Adipocyte (in vitro differentiated cells): ENCODE measurements around the gene HIRA.

Experiments
- DNase-seq: peaks from one replicate; pipeline ENCODE4 v3.0.0-alpha.2; 2015; ENCODE audit warnings: low read depth
- H3K27me3 ChIP-seq: replicated peaks from 2 replicates; pipeline ENCODE4 v1.7.0; 2013; ENCODE audit warnings: mild to moderate bottlenecking, low read length, moderate library complexity; ENCODE audit not compliant: control insufficient read depth, insufficient read depth
- H3K36me3 ChIP-seq: 2 replicates; pipeline ENCODE4 v1.7.0; 2013; ENCODE audit warnings: low read length, mild to moderate bottlenecking, moderate library complexity; ENCODE audit not compliant: control insufficient read depth, insufficient read depth, severe bottlenecking
- H3K4me1 ChIP-seq: 2 replicates; pipeline ENCODE4 v1.7.0; 2013; ENCODE audit warnings: mild to moderate bottlenecking, low read length, moderate library complexity; ENCODE audit not compliant: control insufficient read depth, insufficient read depth
- H3K4me3 ChIP-seq: 2 replicates; pipeline ENCODE4 v1.7.0; 2013; ENCODE audit warnings: mild to moderate bottlenecking, low read length, moderate library complexity
- H3K9ac ChIP-seq: 2 replicates; pipeline ENCODE4 v1.7.0; 2013; ENCODE audit warnings: mild to moderate bottlenecking, low read length, moderate library complexity
- H3K9me3 ChIP-seq: 2 replicates; pipeline ENCODE4 v1.7.0; 2013; ENCODE audit warnings: mild to moderate bottlenecking, low read length, moderate library complexity; ENCODE audit not compliant: control insufficient read depth

HIRA gene

DNA sequence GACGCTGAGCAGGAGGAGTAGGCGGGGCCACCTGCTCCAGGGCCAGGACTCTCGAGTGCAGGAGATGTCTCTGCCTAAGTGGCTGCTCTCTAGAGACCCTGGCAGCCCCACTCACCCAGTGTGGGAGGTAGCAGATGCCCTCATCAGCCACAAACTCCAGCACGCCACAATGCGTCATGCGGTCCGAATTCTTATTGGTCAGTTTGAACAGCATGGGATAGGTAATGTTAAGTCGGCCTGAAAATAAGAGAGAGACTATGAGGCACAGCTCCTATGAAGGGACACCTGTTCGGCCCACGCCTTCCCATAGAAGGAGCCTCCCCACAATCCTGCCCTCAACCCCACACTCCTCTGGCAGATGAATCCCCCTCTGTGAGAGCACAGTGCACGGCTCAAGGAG, 40.0 kb upstream of the HIRA start:
- peaks cover 87% of the 10 kb centered on the region for H3K36me3 ChIP-seq
- H3K27me3 ChIP-seq, result no peaks in the 10 kb centered on the region
- no peaks in the 10 kb centered on the region for H3K9me3 ChIP-seq
- H3K9ac ChIP-seq, result no peak overlapping the region
- no peak overlapping the region for H3K4me3 ChIP-seq
- H3K4me1 ChIP-seq, result peaks cover 14% of the 10 kb centered on the region
- DNase-seq, result no peak

DNA sequence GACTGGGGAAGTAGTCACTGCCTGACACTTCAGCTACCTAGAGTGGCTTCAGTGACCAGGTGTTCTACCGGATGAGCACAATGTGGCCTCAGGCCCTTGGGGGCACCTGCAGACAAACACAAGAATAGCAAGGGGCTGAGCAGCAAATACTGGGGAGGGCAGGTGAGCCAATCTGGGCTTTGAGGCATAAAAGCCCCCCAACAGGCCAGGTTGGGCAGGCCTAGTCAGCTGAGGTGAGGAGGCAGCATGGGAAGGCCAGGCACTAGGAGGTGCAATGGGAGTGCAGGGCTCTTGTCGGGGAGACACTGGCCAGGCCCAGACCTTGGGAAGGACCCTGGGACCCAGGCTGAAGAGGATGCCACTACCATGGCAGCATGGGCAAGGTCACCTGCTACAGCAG, 38.5 kb upstream of the HIRA start:
- no peak for DNase-seq
- no peaks in the 10 kb centered on the region for H3K9me3 ChIP-seq
- H3K4me1 ChIP-seq, result no peaks in the 10 kb centered on the region
- H3K9ac ChIP-seq, result no peak overlapping the region
- H3K4me3 ChIP-seq, result no peak overlapping the region
- H3K27me3 ChIP-seq, result no peaks in the 10 kb centered on the region
- H3K36me3 ChIP-seq, result peaks cover 98% of the 10 kb centered on the region

DNA sequence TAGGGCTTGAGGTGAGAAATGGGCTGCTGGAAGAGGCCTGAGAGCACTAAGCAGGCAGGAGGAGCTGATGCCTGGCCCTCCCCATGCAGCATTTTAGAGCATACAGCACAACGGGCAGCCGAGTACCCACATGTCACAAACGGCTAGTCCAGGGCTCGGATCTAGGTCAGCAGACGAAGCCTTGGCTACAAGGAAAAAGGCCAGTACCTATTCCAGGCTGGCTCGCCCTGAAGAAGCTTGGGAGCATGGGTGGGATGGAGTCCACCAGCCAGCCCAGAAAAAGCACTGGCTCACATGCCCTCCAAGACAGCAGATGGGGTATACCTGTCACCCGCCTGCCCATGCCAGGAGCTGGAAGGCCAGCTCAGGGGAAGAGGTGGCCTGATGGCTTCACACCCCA, 37.9 kb upstream of the HIRA start:
- H3K27me3 ChIP-seq, result no peaks in the 10 kb centered on the region
- H3K36me3 ChIP-seq, result peaks cover 98% of the 10 kb centered on the region
- no peak for DNase-seq
- peaks cover 2% of the 10 kb centered on the region for H3K4me1 ChIP-seq
- no peak overlapping the region for H3K9ac ChIP-seq
- no peaks in the 10 kb centered on the region for H3K9me3 ChIP-seq
- no peak overlapping the region for H3K4me3 ChIP-seq

DNA sequence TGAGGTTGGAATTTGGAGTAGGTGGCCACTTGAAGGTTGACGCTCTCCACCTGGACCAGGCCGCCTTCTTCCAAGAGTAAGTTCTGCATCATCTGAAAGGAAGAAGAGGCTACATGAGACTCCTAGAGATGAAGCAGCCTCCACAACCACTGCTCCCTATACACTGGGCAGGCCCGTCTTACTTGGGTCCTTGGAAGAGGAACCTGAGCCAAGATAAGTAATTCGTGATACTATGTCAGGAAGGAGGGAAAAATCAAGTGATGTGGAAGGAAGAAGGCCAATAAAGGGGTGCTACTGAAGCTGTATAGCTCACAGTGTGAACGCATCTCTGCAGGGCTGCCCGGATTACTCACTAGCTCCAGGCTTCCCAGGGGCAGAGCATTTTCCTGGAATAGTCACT, 36.4 kb upstream of the HIRA start:
- Histone ChIP-seq H3K9ac (no peak overlapping the region), H3K4me1 (peaks cover 14% of the 10 kb centered on the region), H3K4me3 (no peak overlapping the region), H3K36me3 (peaks cover 95% of the 10 kb centered on the region), H3K9me3 (no peaks in the 10 kb centered on the region), H3K27me3 (no peaks in the 10 kb centered on the region)
- no peak for DNase-seq

GRCh38 chr22:19466848-19467752, 35.6 kb upstream of the HIRA start:
- H3K4me3 ChIP-seq, result no peak overlapping the region
- H3K9ac ChIP-seq, result no peak overlapping the region
- DNase-seq, result no peak
- H3K27me3 ChIP-seq, result no peaks in the 10 kb centered on the region
- peaks cover 16% of the 10 kb centered on the region for H3K4me1 ChIP-seq
- H3K36me3 ChIP-seq, result peaks cover 94% of the 10 kb centered on the region
- no peaks in the 10 kb centered on the region for H3K9me3 ChIP-seq

- Histone ChIP-seq H3K27me3 (no peaks in the 10 kb centered on the region), H3K36me3 (peaks cover 93% of the 10 kb centered on the region), H3K9me3 (no peaks in the 10 kb centered on the region), H3K4me3 (no peak overlapping the region), H3K4me1 (peaks cover 16% of the 10 kb centered on the region), H3K9ac (no peak overlapping the region)
- DNase-seq, result no peak
Observed at GRCh38 chr22:19466126-19466716, 34.7 kb upstream of the HIRA start.

DNA sequence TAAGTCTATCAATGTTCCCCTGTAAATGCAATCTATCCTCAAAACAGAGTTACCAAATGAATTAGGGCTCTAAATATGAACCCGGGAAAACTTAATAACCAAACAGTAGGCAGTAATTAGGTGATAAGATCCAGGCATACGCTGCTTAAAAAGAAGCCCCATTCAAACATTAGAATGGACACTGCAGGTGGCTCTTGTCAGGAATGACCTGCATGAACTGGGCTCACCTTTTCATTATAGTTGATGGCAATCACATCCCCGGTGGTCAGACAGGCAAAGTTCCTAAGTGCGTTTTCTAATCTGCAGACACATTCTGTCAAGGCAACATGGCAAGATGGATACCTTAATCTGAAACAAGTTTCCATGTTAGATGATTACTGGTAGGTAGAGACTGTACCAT, 33.4 kb upstream of the HIRA start:
- no peaks in the 10 kb centered on the region for H3K9me3 ChIP-seq
- H3K4me1 ChIP-seq, result peaks cover 16% of the 10 kb centered on the region
- no peak overlapping the region for H3K4me3 ChIP-seq
- peaks cover 93% of the 10 kb centered on the region for H3K36me3 ChIP-seq
- H3K9ac ChIP-seq, result no peak overlapping the region
- DNase-seq, result no peak
- H3K27me3 ChIP-seq, result no peaks in the 10 kb centered on the region

DNA sequence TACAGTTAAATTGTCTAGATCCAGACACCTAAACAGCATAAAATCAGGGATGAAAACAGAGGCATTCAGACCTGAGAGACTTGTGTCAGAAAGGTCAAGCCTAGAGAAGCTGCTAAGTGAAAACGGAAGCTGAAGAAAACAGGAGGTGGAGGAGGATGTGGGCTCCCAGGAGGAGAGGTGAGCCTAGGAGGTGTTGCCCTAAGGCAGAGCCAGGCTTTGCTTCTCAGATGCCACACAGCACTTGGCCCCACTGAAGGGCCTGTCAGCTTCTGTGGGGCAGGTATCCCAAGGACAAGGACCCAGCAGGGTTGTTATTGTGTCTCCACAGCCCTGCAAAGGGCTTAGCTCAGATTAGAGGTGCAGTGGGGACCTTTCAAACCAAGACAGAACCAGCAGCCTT, 33.0 kb upstream of the HIRA start:
- no peaks in the 10 kb centered on the region for H3K9me3 ChIP-seq
- no peak for DNase-seq
- no peaks in the 10 kb centered on the region for H3K27me3 ChIP-seq
- peaks cover 16% of the 10 kb centered on the region for H3K4me1 ChIP-seq
- no peak overlapping the region for H3K4me3 ChIP-seq
- H3K36me3 ChIP-seq, result peaks cover 89% of the 10 kb centered on the region
- H3K9ac ChIP-seq, result no peak overlapping the region

GRCh38 chr22:19463491-19464469, 32.2 kb upstream of the HIRA start:
- Histone ChIP-seq H3K4me3 (no peak overlapping the region), H3K27me3 (no peaks in the 10 kb centered on the region), H3K9me3 (no peaks in the 10 kb centered on the region), H3K4me1 (peaks cover 16% of the 10 kb centered on the region), H3K36me3 (peaks cover 86% of the 10 kb centered on the region), H3K9ac (peak overlapping the region; percentile 32)
- DNase-seq, result peak; percentile 70

GRCh38 chr22:19463008-19463407, 31.5 kb upstream of the HIRA start:
- no peaks in the 10 kb centered on the region for H3K27me3 ChIP-seq
- no peak for DNase-seq
- no peak overlapping the region for H3K4me3 ChIP-seq
- H3K4me1 ChIP-seq, result peaks cover 16% of the 10 kb centered on the region
- no peak overlapping the region for H3K9ac ChIP-seq
- peaks cover 84% of the 10 kb centered on the region for H3K36me3 ChIP-seq
- no peaks in the 10 kb centered on the region for H3K9me3 ChIP-seq

- no peak overlapping the region for H3K9ac ChIP-seq
- no peak overlapping the region for H3K4me3 ChIP-seq
- no peaks in the 10 kb centered on the region for H3K9me3 ChIP-seq
- no peak for DNase-seq
- H3K36me3 ChIP-seq, result peaks cover 82% of the 10 kb centered on the region
- no peaks in the 10 kb centered on the region for H3K27me3 ChIP-seq
- H3K4me1 ChIP-seq, result peaks cover 19% of the 10 kb centered on the region
Observed at GRCh38 chr22:19461506-19461905, 30.0 kb upstream of the HIRA start.
